OCI-LY7 (cell line): ENCODE measurements around the gene MEGF6.

Experiments
- CTCF ChIP-seq: fragments of 200-600 bp; sonication (generic); conservative IDR thresholded peaks from 2 replicates; pipeline ENCODE4 v1.5.1; 2014; ENCODE audit warnings: mild to moderate bottlenecking, antibody characterized with exemption, low read length, moderate library complexity, mixed read lengths
- EZH2phosphoT487 ChIP-seq: fragments of 200-600 bp; sonication (generic); IDR thresholded peaks from 2 replicates; pipeline ENCODE4 v1.6.1; 2018; ENCODE audit warnings: low read depth, borderline replicate concordance, mild to moderate bottlenecking, mixed run types, antibody characterized with exemption, low read length, moderate library complexity, mixed read lengths

GRCh38 chr1:3581296-3582036 is 29.8 kb downstream of the MEGF6 start:
- no peak for TF ChIP-seq CTCF
- no peak for TF ChIP-seq EZH2phosphoT487
